GM20000 (cell line): ENCODE results near the gene PPP2R2D.

ENCODE experiments used
- DNase-seq: peaks from one replicate; pipeline ENCODE4 v3.0.0; 2012; ENCODE audit warnings: low spot score
- CTCF ChIP-seq: IDR thresholded peaks from 2 replicates; pipeline ENCODE4 v1.5.1; 2012; ENCODE audit warnings: mild to moderate bottlenecking, control low read depth; ENCODE audit errors: extremely low read depth, missing control alignments

PPP2R2D gene

GRCh38 chr10:131971591-131971990, 70.8 kb downstream of the PPP2R2D start:
- TF ChIP-seq CTCF, result no peak
- no peak for DNase-seq

- no peak for TF ChIP-seq CTCF
- no peak for DNase-seq
Measured at GRCh38 chr10:131972474-131973071, 71.8 kb downstream of the PPP2R2D start.

GRCh38 chr10:131973160-131973951, 72.5 kb downstream of the PPP2R2D start:
- no peak for TF ChIP-seq CTCF

GRCh38 chr10:131974034-131974817, 73.4 kb downstream of the PPP2R2D start:
- DNase-seq, result no peak
- TF ChIP-seq CTCF, result no peak

More at GRCh38 chr10:131973160-131973951, 72.5 kb downstream of the PPP2R2D start:
- no peak for DNase-seq

GRCh38 chr10:131975003-131975402, 74.2 kb downstream of the PPP2R2D start:
- no peak for TF ChIP-seq CTCF
- no peak for DNase-seq

- DNase-seq, result no peak
- no peak for TF ChIP-seq CTCF
Measured at GRCh38 chr10:131975796-131976195, 75.0 kb downstream of the PPP2R2D start.
